Measurements from ENCODE around the gene TTLL12.

- TF ChIP-seq, protein P1, sequence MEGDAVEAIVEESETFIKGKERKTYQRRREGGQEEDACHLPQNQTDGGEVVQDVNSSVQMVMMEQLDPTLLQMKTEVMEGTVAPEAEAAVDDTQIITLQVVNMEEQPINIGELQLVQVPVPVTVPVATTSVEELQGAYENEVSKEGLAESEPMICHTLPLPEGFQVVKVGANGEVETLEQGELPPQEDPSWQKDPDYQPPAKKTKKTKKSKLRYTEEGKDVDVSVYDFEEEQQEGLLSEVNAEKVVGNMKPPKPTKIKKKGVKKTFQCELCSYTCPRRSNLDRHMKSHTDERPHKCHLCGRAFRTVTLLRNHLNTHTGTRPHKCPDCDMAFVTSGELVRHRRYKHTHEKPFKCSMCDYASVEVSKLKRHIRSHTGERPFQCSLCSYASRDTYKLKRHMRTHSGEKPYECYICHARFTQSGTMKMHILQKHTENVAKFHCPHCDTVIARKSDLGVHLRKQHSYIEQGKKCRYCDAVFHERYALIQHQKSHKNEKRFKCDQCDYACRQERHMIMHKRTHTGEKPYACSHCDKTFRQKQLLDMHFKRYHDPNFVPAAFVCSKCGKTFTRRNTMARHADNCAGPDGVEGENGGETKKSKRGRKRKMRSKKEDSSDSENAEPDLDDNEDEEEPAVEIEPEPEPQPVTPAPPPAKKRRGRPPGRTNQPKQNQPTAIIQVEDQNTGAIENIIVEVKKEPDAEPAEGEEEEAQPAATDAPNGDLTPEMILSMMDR (IDR thresholded peaks at IDR 0.05; ENCODE audit: low read length) = no peak
- no peak for TF ChIP-seq EZH2 (IDR thresholded peaks at IDR 0.05; ENCODE audit: borderline replicate concordance, low read length)
Measured at GRCh38 chr22:43232445-43232844, 45.5 kb upstream of the TTLL12 start.

Data from OCI-LY1 (cell line).